ENCODE measurements around the gene DXO.
A peak's percentile ranks its signal among the peaks of the same experiment; 100 is the strongest.
"Not testable (repeated sequence)": the region's sequence is repeated elsewhere in the genome, so short reads cannot be mapped to it uniquely, and the experiment has no call there.

Gene DXO
- long read RNA-seq, donor 1, transcript DXO-201 (7 exons, 1,628 nt), result major isoform, 7 of 55 reads
- long read RNA-seq, donor 1, partial matches to known transcripts, result 45 of 55 reads
- long read RNA-seq, donor 1, other reads (novel, unspliced or antisense), result 0 of 55 reads
- long read RNA-seq, donor 2, partial matches to known transcripts, result 10 of 18 reads
- long read RNA-seq, donor 2, other reads (novel, unspliced or antisense), result 5 of 18 reads
- long read RNA-seq, donor 3, partial matches to known transcripts, result 0 of 2 reads
- long read RNA-seq, donor 3, other reads (novel, unspliced or antisense), result 0 of 2 reads
- long read RNA-seq, donor 4, partial matches to known transcripts, result 29 of 42 reads
- long read RNA-seq, donor 4, other reads (novel, unspliced or antisense), result 10 of 42 reads
- long read RNA-seq, donor 5, transcript DXO-201 (7 exons, 1,628 nt), result major isoform, 6 of 10 reads
- long read RNA-seq, donor 5, partial matches to known transcripts, result 0 of 10 reads
- long read RNA-seq, donor 5, other reads (novel, unspliced or antisense), result 0 of 10 reads
- long read RNA-seq, donor 6, transcript DXO-201 (7 exons, 1,628 nt), result major isoform, 6 of 24 reads
- long read RNA-seq, donor 6, partial matches to known transcripts, result 11 of 24 reads
- long read RNA-seq, donor 6, other reads (novel, unspliced or antisense), result 6 of 24 reads
- long read RNA-seq, donor 7, partial matches to known transcripts, result 5 of 15 reads
- long read RNA-seq, donor 7, other reads (novel, unspliced or antisense), result 0 of 15 reads
- long read RNA-seq, donor 8, transcript DXO-201 (7 exons, 1,628 nt), result major isoform, 7 of 8 reads
- long read RNA-seq, donor 8, partial matches to known transcripts, result 0 of 8 reads
- long read RNA-seq, donor 8, other reads (novel, unspliced or antisense), result 0 of 8 reads

GRCh38 chr6:31971993-31972708 is at the start of gene DXO:
TSS of gene DXO (minus strand) at chr6:31972138. CDS start at chr6:31971675, 463 bp downstream.
- DNase-seq, result peak; percentile 100

GRCh38 chr6:32014547-32014946 is 42.6 kb upstream of the DXO start, which contains the start of gene C4B:
TSS of gene C4B (plus strand) at chr6:32014795. CDS start at chr6:32014846, 51 bp downstream.
- DNase-seq, result not testable (repeated sequence)

DNA sequence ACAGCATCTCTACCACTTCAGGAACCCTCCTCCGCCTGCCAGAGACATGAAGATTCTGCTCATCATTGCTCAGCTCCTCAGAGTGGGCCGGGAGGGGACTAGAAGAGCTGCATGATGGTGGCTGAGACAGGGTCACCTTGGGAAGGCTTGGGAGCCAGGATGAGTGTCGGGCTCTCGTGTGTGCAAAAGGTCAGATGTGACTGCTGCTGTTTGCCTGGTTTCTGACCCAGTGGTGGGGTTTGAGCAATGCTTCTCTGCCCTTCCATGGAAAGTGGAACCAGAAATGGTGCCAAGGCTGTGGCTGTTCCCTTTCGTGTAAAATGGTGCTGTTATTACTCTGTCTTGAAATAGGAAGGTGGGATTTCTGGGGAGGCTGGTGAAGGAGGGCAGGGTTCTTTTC is 41.8 kb upstream of the DXO start:
- not testable (repeated sequence) for DNase-seq

GRCh38 chr6:32012941-32013617 is 41.1 kb upstream of the DXO start:
- not testable (repeated sequence) for DNase-seq

- not testable (repeated sequence) for DNase-seq
Measured at GRCh38 chr6:32010856-32011530, 39.1 kb upstream of the DXO start.

DNA sequence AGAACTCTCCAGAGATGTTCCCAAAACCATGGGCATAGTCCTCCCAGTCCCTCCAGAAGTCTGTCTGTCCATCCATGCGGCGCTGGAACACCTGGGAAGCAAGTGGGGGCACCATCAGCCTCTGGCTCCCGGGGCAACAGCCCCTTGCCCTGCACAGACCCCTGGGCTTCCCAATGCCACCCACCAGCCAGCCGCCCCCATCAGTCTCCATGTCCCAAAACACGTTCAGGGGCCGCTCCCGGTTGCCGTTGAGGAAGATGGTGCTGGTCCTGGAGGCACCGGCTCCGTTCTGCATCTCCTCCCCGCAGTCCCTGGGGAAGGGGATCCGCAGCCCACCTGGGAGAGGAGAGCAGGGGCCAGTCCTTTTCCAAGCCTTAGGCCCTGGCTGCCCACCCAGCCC is 37.6 kb upstream of the DXO start:
- not testable (repeated sequence) for DNase-seq

DNA sequence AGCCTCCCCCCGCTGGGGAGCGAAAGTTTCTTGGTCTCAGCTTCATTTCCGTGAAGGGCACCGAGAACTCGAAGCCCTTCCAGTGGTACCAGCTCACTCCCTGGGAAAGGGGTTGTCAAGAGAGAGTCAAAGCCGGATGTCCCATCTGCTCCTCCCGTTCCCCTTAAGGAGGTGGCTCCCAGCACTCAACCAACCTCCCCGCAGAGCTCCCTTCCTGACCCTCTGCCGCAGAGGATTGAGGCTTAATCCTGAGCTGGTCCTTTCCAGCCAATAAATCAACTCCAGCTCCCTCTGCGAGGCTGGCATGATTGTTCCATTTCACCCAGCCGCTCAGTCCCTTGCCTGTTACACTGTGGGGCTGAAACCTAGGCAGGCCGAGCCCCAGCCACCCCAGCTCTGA is 36.7 kb upstream of the DXO start:
- DNase-seq, result not testable (repeated sequence)

GRCh38 chr6:32008037-32008436 is 36.1 kb upstream of the DXO start:
- not testable (repeated sequence) for DNase-seq

DNA sequence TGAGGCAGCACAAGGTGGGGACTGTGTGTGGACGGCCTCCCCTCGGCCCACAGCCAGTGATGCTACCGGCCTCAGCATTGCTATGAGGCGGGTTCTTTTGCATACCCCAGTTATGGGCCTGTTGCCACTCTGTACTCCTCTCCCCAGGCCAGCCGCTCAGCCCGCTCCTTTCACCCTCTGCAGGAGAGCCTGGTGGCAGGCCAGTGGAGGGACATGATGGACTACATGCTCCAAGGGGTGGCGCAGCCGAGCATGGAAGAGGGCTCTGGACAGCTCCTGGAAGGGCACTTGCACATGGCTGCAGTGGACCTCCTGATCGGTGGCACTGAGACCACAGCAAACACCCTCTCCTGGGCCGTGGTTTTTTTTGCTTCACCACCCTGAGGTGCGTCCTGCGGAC is 35.1 kb upstream of the DXO start:
- DNase-seq, result not testable (repeated sequence)

- DNase-seq, result not testable (repeated sequence)
Measured at GRCh38 chr6:32005991-32006529, 34.1 kb upstream of the DXO start.

DNA sequence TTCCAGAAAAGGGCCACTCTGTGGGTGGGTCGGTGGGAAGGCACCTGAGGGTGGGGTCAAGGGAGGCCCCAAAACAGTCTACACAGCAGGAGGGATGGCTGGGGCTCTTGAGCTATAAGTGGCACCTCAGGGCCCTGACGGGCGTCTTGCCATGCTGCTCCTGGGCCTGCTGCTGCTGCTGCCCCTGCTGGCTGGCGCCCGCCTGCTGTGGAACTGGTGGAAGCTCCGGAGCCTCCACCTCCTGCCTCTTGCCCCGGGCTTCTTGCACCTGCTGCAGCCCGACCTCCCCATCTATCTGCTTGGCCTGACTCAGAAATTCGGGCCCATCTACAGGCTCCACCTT is 33.6 kb upstream of the DXO start:
- not testable (repeated sequence) for DNase-seq

DNA sequence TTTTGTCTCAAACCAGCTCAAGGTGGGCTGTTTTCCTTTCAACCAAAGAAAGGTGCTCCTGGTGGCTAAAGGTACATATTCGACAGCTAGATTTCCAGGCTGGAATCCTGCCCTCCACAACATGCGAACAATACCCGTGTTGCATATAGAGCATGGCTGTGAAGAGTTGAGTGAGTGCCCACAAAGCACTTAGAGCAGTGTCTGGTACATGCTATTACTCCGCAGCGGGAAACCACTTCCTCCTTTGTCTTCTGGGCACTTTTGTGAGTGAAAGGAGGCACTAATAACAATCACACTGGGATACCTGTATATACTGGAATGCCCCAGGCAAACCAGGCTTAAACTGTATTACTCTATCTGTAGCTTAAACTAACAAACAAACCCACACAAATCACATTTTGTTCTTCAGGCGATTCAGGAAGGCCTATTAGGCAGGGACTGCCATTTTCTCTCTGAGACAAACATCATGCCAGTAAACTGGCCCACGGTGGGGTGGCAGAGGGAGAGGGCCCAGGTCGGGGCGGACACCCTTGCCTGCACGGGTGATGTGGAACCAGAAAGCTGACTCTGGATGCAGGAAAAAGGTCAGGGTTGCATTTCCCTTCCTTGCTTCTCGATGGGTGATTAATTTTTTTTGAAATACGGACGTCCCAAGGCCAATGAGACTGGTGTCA is 33.1 kb upstream of the DXO start:
- DNase-seq, result not testable (repeated sequence)

GRCh38 chr6:32004393-32004792 is 32.5 kb upstream of the DXO start:
- not testable (repeated sequence) for DNase-seq

GRCh38 chr6:32003301-32003700 is 31.4 kb upstream of the DXO start:
- DNase-seq, result not testable (repeated sequence)

DNA sequence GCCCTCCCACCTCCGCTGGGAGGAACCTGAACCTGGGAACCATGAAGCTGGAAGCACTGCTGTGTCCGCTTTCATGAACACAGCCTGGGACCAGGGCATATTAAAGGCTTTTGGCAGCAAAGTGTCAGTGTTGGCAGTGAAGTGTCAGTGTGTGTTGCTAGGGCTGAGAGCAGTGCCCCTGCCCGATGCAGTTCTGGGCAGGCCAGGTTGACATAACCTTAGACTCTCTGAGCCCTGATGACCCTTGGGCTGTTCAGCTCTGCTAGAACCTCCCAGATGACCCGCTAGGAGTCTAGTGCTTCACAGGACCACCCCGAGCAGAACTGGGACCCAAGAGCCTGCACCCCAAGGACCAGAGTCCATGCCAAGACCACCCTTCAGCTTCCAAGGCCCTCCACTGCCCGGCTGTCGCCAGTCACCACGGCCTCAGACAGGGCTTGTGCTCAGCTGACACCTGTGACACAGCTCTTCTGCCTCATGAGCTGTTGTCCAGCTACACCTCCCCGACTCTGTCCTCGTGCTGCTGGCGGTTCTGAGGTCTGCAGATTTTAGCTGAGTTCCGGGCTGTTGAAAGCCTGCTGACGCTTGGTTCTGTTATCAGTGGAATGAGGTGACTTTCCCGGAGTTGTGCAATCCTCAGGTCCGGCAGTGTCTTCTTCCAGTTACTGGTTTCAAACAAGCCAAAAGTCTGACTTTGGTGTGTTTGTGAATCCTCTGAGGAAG is 30.8 kb upstream of the DXO start:
- DNase-seq, result not testable (repeated sequence)

GRCh38 chr6:31996385-31996784 is 24.4 kb upstream of the DXO start:
- DNase-seq, result not testable (repeated sequence)

GRCh38 chr6:31994421-31994820 is 22.5 kb upstream of the DXO start:
- not testable (repeated sequence) for DNase-seq

DNA sequence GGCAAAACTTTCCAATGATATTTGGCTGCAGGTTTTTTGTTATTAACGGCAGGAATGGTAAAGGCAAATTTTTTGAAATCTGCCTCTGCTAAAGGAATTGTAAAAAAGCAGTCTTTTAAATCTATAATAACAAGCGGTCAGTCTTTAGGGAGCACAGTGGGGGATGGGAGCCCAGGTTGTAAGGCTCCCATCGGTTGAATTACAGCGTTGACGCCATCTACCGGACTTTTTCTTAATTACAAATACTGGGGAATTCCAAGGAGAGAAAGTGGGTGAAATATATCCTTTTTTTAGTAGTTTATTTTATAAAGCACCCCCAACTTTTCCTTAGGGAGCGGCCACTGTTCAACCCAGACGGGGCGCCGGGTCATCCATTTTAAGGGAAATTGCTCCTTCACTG is 17.4 kb upstream of the DXO start:
- DNase-seq, result not testable (repeated sequence)

DNA sequence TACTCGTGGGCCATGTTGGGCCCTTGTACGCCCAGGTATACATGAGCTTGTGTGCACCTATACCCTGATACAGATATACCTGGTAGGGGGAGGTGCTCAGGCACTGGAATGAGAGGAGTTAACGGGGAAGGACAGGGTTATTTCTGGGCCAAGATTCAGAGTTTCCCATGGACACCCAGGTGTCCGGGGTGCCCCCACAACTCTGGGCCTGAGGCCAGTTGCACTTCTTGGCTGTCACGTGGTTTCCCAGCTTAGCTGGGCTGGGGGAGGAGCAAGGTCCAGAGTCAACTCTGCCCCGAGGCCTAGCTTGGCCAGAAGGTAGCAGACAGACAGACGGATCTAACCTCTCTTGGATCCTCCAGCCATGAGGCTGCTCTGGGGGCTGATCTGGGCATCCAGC is 9.8 kb upstream of the DXO start, which contains the start of gene C4A:
Gene C4A (plus strand): TSS at position 314 of the 400 bp plus-strand sequence. CDS start 51 bp downstream, at position 365.
- DNase-seq, result not testable (repeated sequence)
